Adipocyte (in vitro differentiated cells): Measurements from ENCODE around the gene KRTAP5-1.
"Not testable (repeated sequence)": the region's sequence is repeated elsewhere in the genome, so short reads cannot be mapped to it uniquely, and the experiment has no call there.

Source experiments
- DNase-seq: peaks from one replicate; pipeline ENCODE4 v3.0.0-alpha.2; 2015; ENCODE audit warnings: low read depth
- H3K27me3 ChIP-seq: replicated peaks from 2 replicates; pipeline ENCODE4 v1.7.0; 2013; ENCODE audit warnings: mild to moderate bottlenecking, low read length, moderate library complexity; ENCODE audit not compliant: control insufficient read depth, insufficient read depth
- H3K36me3 ChIP-seq: 2 replicates; pipeline ENCODE4 v1.7.0; 2013; ENCODE audit warnings: low read length, mild to moderate bottlenecking, moderate library complexity; ENCODE audit not compliant: control insufficient read depth, insufficient read depth, severe bottlenecking
- H3K4me1 ChIP-seq: 2 replicates; pipeline ENCODE4 v1.7.0; 2013; ENCODE audit warnings: mild to moderate bottlenecking, low read length, moderate library complexity; ENCODE audit not compliant: control insufficient read depth, insufficient read depth
- H3K4me3 ChIP-seq: 2 replicates; pipeline ENCODE4 v1.7.0; 2013; ENCODE audit warnings: mild to moderate bottlenecking, low read length, moderate library complexity
- H3K9ac ChIP-seq: 2 replicates; pipeline ENCODE4 v1.7.0; 2013; ENCODE audit warnings: mild to moderate bottlenecking, low read length, moderate library complexity
- H3K9me3 ChIP-seq: 2 replicates; pipeline ENCODE4 v1.7.0; 2013; ENCODE audit warnings: mild to moderate bottlenecking, low read length, moderate library complexity; ENCODE audit not compliant: control insufficient read depth

The KRTAP5-1 gene

DNA sequence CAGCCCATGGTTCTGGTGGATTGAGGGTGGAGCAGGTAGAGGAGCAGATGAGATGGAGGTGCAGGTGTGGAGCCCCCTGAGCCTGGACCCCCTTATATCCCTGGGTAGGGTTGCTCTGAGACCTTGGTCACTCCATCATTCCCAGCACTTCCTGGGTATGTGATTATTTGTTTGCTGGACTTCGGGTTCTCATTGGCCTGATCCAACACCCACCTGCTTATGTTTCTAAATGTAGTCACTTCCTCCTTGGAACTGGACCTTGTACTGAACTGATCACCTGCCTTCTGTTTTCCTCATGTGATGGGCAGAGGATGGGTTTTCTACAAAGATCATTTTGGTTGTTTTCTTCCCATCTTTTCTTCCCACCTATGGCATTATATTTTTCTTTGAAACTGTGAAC is 37.0 kb upstream of the KRTAP5-1 start, which contains the start of gene KRTAP5-4:
Gene KRTAP5-4, minus strand, starts transcription at position 53 of the 400 bp plus-strand sequence. Its CDS starts 45 bp downstream, at position 8.
- Histone ChIP-seq H3K4me1 (no peaks in the 10 kb centered on the region), H3K4me3 (no peak within 1 kb of the TSS), H3K27me3 (peaks cover 49% of the 10 kb centered on the region), H3K9me3 (peaks cover 4% of the 10 kb centered on the region), H3K9ac (no peak within 1 kb of the TSS), H3K36me3 (no peaks in the 10 kb centered on the region)
- DNase-seq = no peak

DNA sequence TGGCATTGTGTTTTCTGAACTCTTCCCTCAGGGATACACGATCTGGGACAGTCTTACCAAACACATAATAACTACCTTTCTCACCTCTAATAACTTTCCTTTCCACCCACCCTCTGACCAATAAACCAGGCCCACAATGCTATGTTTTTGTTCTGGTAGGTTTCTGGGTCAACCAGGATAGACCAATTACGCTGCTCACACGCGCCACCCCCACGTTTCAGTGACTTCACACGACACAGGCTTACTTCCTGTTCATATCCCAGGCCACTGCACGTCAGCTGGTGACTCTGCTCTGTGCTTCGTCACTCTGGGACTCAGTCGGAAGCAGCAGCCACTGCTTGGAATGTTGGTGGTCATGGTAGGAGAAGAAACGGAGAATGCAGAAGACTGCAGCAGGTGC is 34.4 kb upstream of the KRTAP5-1 start:
- Histone ChIP-seq H3K4me1 (no peaks in the 10 kb centered on the region), H3K36me3 (no peaks in the 10 kb centered on the region), H3K27me3 (peaks cover 59% of the 10 kb centered on the region), H3K9ac (no peak overlapping the region), H3K9me3 (peaks cover 7% of the 10 kb centered on the region), H3K4me3 (no peak overlapping the region)
- no peak for DNase-seq

DNA sequence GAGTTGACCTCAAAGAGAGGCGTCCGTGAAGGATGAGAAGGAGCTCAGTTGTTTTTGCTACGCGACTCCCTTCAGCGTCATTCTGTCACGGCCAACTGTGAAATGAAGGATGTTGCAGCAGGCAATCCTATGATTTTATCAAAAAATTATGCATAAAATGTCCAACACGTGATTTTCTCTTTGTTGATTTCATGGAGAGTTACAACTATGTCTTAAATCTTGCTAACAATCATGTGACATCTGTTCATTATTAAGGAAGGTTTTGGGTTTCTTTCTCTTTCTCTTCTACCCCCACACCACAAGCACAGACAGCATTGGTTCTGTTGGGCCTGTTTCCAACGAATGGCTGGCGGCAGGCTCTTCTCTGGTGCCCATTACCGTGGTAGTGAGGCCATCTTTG is 33.1 kb upstream of the KRTAP5-1 start:
- peaks cover 62% of the 10 kb centered on the region for H3K27me3 ChIP-seq
- H3K36me3 ChIP-seq = no peaks in the 10 kb centered on the region
- no peaks in the 10 kb centered on the region for H3K4me1 ChIP-seq
- no peak overlapping the region for H3K4me3 ChIP-seq
- H3K9me3 ChIP-seq = peaks cover 7% of the 10 kb centered on the region
- DNase-seq = peak; percentile 44
- H3K9ac ChIP-seq = no peak overlapping the region

DNA sequence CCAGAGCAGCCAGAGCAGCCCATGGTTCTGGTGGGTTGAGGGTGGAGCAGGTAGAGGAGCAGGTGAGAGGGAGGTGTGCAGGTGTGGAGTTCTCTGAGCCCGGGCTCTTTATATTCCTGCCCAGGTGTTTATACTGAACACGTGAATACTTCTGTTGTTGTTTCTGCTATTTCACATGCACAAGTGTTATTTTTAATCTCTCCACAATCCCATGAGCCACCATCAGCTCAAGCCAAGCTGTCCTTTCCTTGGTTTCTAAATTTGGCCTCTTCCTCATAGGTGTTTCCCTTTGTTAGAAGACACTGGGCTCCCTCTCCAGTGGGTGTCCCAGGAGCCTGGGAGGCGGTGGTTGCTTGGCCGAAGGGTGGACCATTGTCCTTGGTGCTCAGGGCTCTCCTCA is 23.3 kb upstream of the KRTAP5-1 start, which contains the start of gene KRTAP5-3:
Gene KRTAP5-3, minus strand, starts transcription at position 101 of the 400 bp plus-strand sequence. Its CDS starts 78 bp downstream, at position 23.
- no peaks in the 10 kb centered on the region for H3K4me1 ChIP-seq
- no peak within 1 kb of the TSS for H3K4me3 ChIP-seq
- peaks cover 34% of the 10 kb centered on the region for H3K27me3 ChIP-seq
- H3K9me3 ChIP-seq = no peaks in the 10 kb centered on the region
- H3K36me3 ChIP-seq = no peaks in the 10 kb centered on the region
- no peak for DNase-seq
- no peak within 1 kb of the TSS for H3K9ac ChIP-seq

DNA sequence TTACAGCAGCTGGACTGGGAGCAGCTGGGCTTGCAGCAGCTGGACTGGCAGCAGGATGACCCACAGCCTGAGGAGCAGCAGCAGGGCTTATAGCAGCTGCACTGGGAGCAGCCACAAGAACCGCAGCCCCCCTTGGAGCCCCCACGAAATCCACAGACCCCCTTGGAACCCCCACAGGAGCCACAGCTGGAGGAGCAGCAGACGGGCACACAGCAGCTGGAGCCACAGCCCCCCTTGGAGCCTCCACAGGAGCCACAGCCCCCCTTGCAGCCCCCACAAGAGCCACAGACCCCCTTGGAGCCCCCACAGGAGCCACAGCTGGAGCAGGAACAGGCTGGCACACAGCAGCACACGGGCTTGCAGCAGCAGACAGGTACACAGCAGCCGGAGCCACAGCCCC is 22.8 kb upstream of the KRTAP5-1 start:
- H3K4me3 ChIP-seq, H3K4me1 ChIP-seq, H3K36me3 ChIP-seq, H3K9me3 ChIP-seq, H3K9ac ChIP-seq, DNase-seq: not testable (repeated sequence)
- H3K27me3 ChIP-seq = peaks cover 37% of the 10 kb centered on the region

DNA sequence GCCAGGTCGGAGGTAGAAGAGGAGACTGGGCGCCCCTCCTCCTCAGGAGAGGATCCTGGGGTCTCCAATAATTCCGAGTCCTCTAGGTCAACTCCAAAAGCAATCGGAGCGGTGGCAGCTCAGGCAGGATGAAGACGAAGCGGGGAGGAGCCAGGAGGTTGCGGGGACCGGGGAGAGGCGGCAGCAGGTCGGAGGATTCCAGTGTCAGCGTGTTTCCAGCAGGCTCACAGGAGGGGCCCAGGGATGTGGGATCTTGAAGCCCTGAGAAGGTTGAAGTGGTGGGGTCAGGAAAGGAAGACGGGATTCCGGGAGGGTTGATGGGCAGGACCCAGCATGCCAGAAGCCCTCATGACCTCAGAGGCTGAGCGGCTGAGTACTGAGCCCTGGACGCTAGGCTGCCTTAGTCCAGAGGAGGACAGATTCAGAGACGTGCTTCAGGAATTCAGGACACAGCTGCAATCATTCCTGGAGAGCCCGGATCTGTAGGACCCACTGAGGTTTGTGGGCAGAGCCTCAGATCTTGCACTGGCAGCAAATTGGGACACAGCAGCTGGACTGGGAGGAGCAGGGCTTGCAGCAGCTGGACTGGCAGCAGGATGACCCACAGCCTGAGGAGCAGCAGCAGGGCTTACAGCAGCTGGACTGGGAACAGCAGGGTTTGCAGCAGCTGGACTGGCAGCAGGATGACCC is 22.2 kb upstream of the KRTAP5-1 start:
- H3K27me3 ChIP-seq = peaks cover 40% of the 10 kb centered on the region
- not testable (repeated sequence) for H3K9me3 ChIP-seq, DNase-seq, H3K4me1 ChIP-seq, H3K4me3 ChIP-seq, H3K9ac ChIP-seq, H3K36me3 ChIP-seq

DNA sequence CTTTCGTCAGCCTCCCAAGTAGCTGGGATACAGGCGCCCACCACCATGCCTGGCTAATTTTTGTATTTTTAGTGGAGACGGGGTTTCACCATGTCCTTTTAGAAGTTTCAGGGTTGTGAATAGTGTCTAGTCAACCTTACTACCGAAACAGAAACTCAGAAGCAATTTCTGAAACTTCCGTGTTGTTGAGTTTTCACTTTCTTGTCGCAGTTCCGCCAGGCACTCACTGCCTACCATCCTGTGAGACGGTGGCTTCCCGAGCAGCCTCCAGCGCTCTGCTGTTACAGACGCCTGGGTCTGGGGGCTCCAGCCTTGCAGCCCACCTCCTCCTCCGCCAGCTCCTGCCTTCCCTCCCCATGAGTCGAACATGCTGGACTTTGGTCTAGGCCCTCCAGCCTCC is 20.8 kb upstream of the KRTAP5-1 start:
- H3K9ac ChIP-seq, H3K4me1 ChIP-seq, H3K9me3 ChIP-seq, H3K36me3 ChIP-seq, H3K4me3 ChIP-seq, DNase-seq: not testable (repeated sequence)
- H3K27me3 ChIP-seq = peaks cover 54% of the 10 kb centered on the region

DNA sequence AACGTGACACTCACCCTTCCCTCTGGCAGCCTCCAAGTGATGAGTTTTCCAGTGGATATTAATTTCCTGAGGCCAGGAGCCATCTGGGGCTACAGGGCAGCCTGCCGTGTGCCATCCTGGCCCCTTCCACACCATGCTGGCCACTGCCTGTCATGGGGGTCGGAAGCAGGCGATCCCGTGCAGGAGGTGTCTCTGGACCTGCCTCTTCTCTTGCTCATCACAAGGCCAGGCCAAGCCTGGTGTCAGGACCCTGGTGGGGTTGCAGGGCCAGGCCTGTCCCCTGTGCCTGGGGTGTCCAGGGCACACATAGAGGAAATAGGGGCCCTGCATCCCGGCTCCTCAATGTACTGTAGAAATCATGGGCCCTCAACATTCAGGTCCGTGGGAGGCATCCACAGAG is 19.6 kb upstream of the KRTAP5-1 start:
- DNase-seq = no peak
- H3K36me3 ChIP-seq = no peaks in the 10 kb centered on the region
- no peaks in the 10 kb centered on the region for H3K4me1 ChIP-seq
- no peak overlapping the region for H3K9ac ChIP-seq
- H3K27me3 ChIP-seq = peaks cover 63% of the 10 kb centered on the region
- no peak overlapping the region for H3K4me3 ChIP-seq
- peaks cover 3% of the 10 kb centered on the region for H3K9me3 ChIP-seq

DNA sequence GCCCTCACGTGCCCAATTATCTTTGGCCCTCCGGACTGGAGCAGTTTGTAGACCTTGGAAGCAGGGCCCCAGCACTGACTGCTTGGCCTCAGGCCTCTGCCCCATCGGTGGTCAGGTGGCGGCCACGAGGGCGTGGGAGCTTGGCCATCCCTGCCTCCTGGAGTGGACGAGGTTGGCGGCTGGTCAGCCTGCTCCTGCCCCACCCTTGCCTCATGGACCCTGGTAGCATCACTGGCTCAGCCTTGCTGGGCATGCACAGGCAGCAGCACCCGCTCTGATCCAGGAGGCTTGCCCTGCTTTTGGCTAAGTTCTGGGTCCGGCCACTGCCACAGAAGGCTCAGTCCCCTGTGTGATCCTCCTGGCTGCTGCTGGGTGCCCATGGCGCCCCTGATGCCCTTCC is 19.1 kb upstream of the KRTAP5-1 start:
- no peak overlapping the region for H3K9ac ChIP-seq
- H3K9me3 ChIP-seq = peaks cover 3% of the 10 kb centered on the region
- H3K36me3 ChIP-seq = no peaks in the 10 kb centered on the region
- no peak for DNase-seq
- H3K27me3 ChIP-seq = peaks cover 63% of the 10 kb centered on the region
- no peak overlapping the region for H3K4me3 ChIP-seq
- H3K4me1 ChIP-seq = no peaks in the 10 kb centered on the region

DNA sequence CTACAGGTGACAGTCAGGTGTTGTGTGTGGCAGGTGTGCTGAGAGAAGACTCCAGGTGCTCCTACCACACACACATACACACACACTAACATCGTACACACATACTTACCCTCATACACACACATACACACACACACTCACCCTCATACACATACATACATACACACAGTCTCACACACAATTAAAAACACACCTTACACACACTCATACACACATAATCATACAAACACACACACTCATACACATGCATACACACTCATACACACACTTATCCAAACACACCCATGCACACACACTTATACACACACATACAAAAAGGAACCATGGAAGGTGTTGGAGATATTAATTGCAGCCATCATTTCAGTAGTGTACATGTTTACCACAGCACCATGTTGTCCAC is 18.5 kb upstream of the KRTAP5-1 start:
- Histone ChIP-seq H3K4me1 (no peaks in the 10 kb centered on the region), H3K4me3 (no peak overlapping the region), H3K36me3 (no peaks in the 10 kb centered on the region), H3K27me3 (peaks cover 60% of the 10 kb centered on the region), H3K9ac (no peak overlapping the region), H3K9me3 (peaks cover 3% of the 10 kb centered on the region)
- DNase-seq = no peak

DNA sequence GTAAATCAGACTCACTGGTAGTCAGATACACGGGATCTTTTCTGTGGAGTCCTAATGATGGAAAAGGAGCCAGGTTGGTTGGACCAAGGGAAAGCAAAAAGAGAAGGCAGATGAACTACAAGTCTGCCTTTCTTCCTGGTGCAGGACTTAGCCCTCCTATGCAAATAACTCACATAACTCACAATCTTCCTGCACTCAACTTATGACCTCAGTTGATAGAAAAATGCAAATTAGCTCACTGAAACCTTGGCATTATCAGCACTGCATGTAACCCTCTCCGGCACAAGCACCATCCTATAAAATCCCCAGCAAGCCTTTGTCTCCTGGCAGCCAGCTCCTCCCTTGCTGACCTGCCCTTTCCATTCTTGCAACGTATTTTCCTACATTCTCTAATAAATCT is 16.6 kb upstream of the KRTAP5-1 start:
- H3K36me3 ChIP-seq, H3K9me3 ChIP-seq, H3K9ac ChIP-seq, H3K4me3 ChIP-seq, DNase-seq, H3K4me1 ChIP-seq: not testable (repeated sequence)
- peaks cover 68% of the 10 kb centered on the region for H3K27me3 ChIP-seq

DNA sequence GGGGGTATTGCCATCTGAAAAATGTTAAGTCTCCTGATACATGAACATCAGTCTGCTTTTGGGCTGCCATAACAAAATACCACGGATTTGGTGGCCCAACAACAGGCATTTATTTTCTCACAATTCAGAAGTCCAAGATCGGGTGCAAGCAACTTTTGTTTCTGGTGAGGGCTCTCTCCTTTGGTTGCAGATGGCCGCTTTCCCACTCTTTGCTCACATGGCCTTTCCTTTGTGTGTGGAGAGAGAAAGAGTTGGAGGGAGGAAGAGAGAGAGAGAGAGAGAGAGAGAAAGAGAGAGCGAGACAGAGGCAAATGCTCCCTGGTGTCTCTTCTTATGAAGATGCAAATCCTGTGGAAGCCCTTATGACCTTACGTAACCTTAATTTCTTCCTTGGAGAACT is 15.5 kb upstream of the KRTAP5-1 start:
- Histone ChIP-seq H3K9ac (no peak overlapping the region), H3K4me1 (no peaks in the 10 kb centered on the region), H3K27me3 (peaks cover 67% of the 10 kb centered on the region), H3K4me3 (no peak overlapping the region), H3K36me3 (no peaks in the 10 kb centered on the region), H3K9me3 (peaks cover 3% of the 10 kb centered on the region)
- DNase-seq = no peak
